Neural cell (in vitro differentiated cells): ENCODE results near the gene NKX2-8. TPM values are rescaled to one million over a fixed set of nuclear protein-coding genes. Genes with fewer than 3 reads are reported as not detected.

Source experiments
- H2AFZ ChIP-seq: fragments of 200-600, 300-800 bp; sonication (generic), shearing (Covaris generic); 2 replicates; pipeline ENCODE4 v1.6.0; 2014; ENCODE audit warnings: low read depth, mild to moderate bottlenecking, antibody characterized with exemption, low read length, moderate library complexity
- H3F3A ChIP-seq: fragments of 200-600 bp; shearing (Covaris generic); 2 replicates; pipeline ENCODE4 v1.6.1; 2016; ENCODE audit warnings: mild to moderate bottlenecking, moderate library complexity, mixed read lengths, antibody characterized with exemption, low read length; ENCODE audit not compliant: insufficient read depth, poor library complexity, severe bottlenecking
- H3K27ac ChIP-seq: fragments of 200-600, 300-800 bp; sonication (generic), shearing (Covaris generic); 2 replicates; pipeline ENCODE4 v1.5.1; 2014; ENCODE audit warnings: mild to moderate bottlenecking, low read length, moderate library complexity
- H3K27me3 ChIP-seq: fragments of 300-800, 200-600 bp; sonication (generic), shearing (Covaris generic); 2 replicates; pipeline ENCODE4 v1.6.0; 2014; ENCODE audit warnings: mild to moderate bottlenecking, low read depth, low read length, moderate library complexity; ENCODE audit not compliant: insufficient read depth
- H3K36me3 ChIP-seq: fragments of 300-800, 200-600 bp; sonication (generic), shearing (Covaris generic); 2 replicates; pipeline ENCODE4 v1.5.1; 2014; ENCODE audit warnings: mild to moderate bottlenecking, antibody characterized with exemption, low read length, moderate library complexity; ENCODE audit not compliant: insufficient read depth
- H3K4me2 ChIP-seq: fragments of 300-800, 200-600 bp; sonication (generic), shearing (Covaris generic); 2 replicates; pipeline ENCODE4 v1.6.0; 2014; ENCODE audit warnings: mild to moderate bottlenecking, low read length
- H3K4me3 ChIP-seq: fragments of 300-800, 200-600 bp; sonication (generic), shearing (Covaris generic); 2 replicates; pipeline ENCODE4 v1.5.1; 2014; ENCODE audit warnings: mild to moderate bottlenecking, low read length, moderate library complexity
- H3K79me2 ChIP-seq: fragments of 200-600 bp; shearing (Covaris generic); replicated peaks from 2 replicates; pipeline ENCODE4 v1.6.0; 2014; ENCODE audit warnings: mild to moderate bottlenecking, low read length, moderate library complexity; ENCODE audit not compliant: insufficient read depth
- H3K9ac ChIP-seq: fragments of 300-800, 200-600 bp; sonication (generic), shearing (Covaris generic); 2 replicates; pipeline ENCODE4 v1.6.1; 2016; ENCODE audit warnings: mild to moderate bottlenecking, low read length, mixed read lengths
- H3K9me2 ChIP-seq: fragments of 200-600 bp; shearing (Covaris generic); 2 replicates; pipeline ENCODE4 v1.6.1; 2016; ENCODE audit warnings: mild to moderate bottlenecking, low read length, mixed read lengths; ENCODE audit not compliant: insufficient read depth
- H3K9me3 ChIP-seq: fragments of 200-600, 300-800 bp; sonication (generic), shearing (Covaris generic); 2 replicates; pipeline ENCODE4 v1.6.1; 2016; ENCODE audit warnings: mild to moderate bottlenecking, mixed run types, low read length, moderate library complexity, mixed read lengths
- H4K20me1 ChIP-seq: fragments of 200-600 bp; shearing (Covaris generic); 2 replicates; pipeline ENCODE4 v1.6.1; 2016; ENCODE audit warnings: mild to moderate bottlenecking, mixed run types; ENCODE audit not compliant: insufficient read depth
- EP300 ChIP-seq: fragments of 450-650 bp; conservative IDR thresholded peaks from 2 replicates; pipeline ENCODE4 v1.6.1; 2014; ENCODE audit warnings: antibody characterized with exemption, mild to moderate bottlenecking, moderate library complexity; ENCODE audit not compliant: poor library complexity, severe bottlenecking
- EZH2 ChIP-seq: fragments of 200-600, 300-800 bp; shearing (Covaris generic), sonication (generic); IDR thresholded peaks from 2 replicates; pipeline ENCODE4 v1.6.1; 2014; ENCODE audit warnings: antibody characterized with exemption, low read length, borderline replicate concordance, mild to moderate bottlenecking; ENCODE audit not compliant: insufficient read depth, poor library complexity, severe bottlenecking
- MXI1 ChIP-seq: fragments of 450-650 bp; conservative IDR thresholded peaks from 2 replicates; pipeline ENCODE4 v1.6.1; 2014; ENCODE audit warnings: antibody characterized with exemption, mild to moderate bottlenecking; ENCODE audit not compliant: poor library complexity, severe bottlenecking
- POLR2AphosphoS5 ChIP-seq: IDR thresholded peaks from 2 replicates; pipeline ENCODE4 v1.6.1; 2012
- RAD21 ChIP-seq: fragments of 450-650 bp; conservative IDR thresholded peaks from 2 replicates; pipeline ENCODE4 v1.6.1; 2014; ENCODE audit warnings: antibody characterized with exemption, mild to moderate bottlenecking, moderate library complexity
- SMC3 ChIP-seq: fragments of 450-650 bp; conservative IDR thresholded peaks from 2 replicates; pipeline ENCODE4 v1.6.1; 2014; ENCODE audit warnings: antibody characterized with exemption, mild to moderate bottlenecking, moderate library complexity; ENCODE audit not compliant: poor library complexity
- TAF1 ChIP-seq: IDR thresholded peaks from 2 replicates; pipeline ENCODE4 v1.6.1; 2012; ENCODE audit warnings: low read depth
- polyA plus RNA-seq: library from polyadenylated mRNA; depleted of rRNA; stranded (reverse); fragments of >200 nt; gene quantifications from 2 replicates; pipeline ENCODE4 v1.2.3, GENCODE V29; 2014
- TF ChIP-seq, protein P1 (sequence below): fragments of 450-650 bp; IDR thresholded peaks from 2 replicates; pipeline ENCODE4 v1.5.1; 2014; ENCODE audit warnings: antibody characterized with exemption, mild to moderate bottlenecking, moderate library complexity; ENCODE audit not compliant: poor library complexity, severe bottlenecking
- TF ChIP-seq, protein P2 (sequence below): IDR thresholded peaks from 2 replicates; pipeline ENCODE4 v1.6.1; 2012; ENCODE audit warnings: borderline replicate concordance

Gene NKX2-8
- polyA plus RNA-seq, 1 donor from 2014 or later, result not detected

GRCh38 chr14:36619131-36619530, 36.7 kb upstream of the NKX2-8 start:
- no peak for TF ChIP-seq SMC3
- TF ChIP-seq MXI1, result no peak
- TF ChIP-seq, protein P1, sequence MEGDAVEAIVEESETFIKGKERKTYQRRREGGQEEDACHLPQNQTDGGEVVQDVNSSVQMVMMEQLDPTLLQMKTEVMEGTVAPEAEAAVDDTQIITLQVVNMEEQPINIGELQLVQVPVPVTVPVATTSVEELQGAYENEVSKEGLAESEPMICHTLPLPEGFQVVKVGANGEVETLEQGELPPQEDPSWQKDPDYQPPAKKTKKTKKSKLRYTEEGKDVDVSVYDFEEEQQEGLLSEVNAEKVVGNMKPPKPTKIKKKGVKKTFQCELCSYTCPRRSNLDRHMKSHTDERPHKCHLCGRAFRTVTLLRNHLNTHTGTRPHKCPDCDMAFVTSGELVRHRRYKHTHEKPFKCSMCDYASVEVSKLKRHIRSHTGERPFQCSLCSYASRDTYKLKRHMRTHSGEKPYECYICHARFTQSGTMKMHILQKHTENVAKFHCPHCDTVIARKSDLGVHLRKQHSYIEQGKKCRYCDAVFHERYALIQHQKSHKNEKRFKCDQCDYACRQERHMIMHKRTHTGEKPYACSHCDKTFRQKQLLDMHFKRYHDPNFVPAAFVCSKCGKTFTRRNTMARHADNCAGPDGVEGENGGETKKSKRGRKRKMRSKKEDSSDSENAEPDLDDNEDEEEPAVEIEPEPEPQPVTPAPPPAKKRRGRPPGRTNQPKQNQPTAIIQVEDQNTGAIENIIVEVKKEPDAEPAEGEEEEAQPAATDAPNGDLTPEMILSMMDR, result no peak
- TF ChIP-seq, protein P2, sequence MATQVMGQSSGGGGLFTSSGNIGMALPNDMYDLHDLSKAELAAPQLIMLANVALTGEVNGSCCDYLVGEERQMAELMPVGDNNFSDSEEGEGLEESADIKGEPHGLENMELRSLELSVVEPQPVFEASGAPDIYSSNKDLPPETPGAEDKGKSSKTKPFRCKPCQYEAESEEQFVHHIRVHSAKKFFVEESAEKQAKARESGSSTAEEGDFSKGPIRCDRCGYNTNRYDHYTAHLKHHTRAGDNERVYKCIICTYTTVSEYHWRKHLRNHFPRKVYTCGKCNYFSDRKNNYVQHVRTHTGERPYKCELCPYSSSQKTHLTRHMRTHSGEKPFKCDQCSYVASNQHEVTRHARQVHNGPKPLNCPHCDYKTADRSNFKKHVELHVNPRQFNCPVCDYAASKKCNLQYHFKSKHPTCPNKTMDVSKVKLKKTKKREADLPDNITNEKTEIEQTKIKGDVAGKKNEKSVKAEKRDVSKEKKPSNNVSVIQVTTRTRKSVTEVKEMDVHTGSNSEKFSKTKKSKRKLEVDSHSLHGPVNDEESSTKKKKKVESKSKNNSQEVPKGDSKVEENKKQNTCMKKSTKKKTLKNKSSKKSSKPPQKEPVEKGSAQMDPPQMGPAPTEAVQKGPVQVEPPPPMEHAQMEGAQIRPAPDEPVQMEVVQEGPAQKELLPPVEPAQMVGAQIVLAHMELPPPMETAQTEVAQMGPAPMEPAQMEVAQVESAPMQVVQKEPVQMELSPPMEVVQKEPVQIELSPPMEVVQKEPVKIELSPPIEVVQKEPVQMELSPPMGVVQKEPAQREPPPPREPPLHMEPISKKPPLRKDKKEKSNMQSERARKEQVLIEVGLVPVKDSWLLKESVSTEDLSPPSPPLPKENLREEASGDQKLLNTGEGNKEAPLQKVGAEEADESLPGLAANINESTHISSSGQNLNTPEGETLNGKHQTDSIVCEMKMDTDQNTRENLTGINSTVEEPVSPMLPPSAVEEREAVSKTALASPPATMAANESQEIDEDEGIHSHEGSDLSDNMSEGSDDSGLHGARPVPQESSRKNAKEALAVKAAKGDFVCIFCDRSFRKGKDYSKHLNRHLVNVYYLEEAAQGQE, result no peak
- TF ChIP-seq EP300, result no peak
- TF ChIP-seq TAF1, result no peak
- TF ChIP-seq EZH2, result no peak
- no peak for TF ChIP-seq POLR2AphosphoS5
- no peak overlapping the region for H2AFZ ChIP-seq
- no peak overlapping the region for H3K27ac ChIP-seq
- no peaks in the 10 kb centered on the region for H3K9me3 ChIP-seq
- no peaks in the 10 kb centered on the region for H4K20me1 ChIP-seq
- no peaks in the 10 kb centered on the region for H3F3A ChIP-seq
- H3K9me2 ChIP-seq, result no peaks in the 10 kb centered on the region
- H3K4me2 ChIP-seq, result no peak overlapping the region
- H3K79me2 ChIP-seq, result no peaks in the 10 kb centered on the region
- no peak overlapping the region for H3K4me3 ChIP-seq
- no peaks in the 10 kb centered on the region for H3K27me3 ChIP-seq
- H3K9ac ChIP-seq, result no peak overlapping the region
- no peaks in the 10 kb centered on the region for H3K36me3 ChIP-seq

DNA sequence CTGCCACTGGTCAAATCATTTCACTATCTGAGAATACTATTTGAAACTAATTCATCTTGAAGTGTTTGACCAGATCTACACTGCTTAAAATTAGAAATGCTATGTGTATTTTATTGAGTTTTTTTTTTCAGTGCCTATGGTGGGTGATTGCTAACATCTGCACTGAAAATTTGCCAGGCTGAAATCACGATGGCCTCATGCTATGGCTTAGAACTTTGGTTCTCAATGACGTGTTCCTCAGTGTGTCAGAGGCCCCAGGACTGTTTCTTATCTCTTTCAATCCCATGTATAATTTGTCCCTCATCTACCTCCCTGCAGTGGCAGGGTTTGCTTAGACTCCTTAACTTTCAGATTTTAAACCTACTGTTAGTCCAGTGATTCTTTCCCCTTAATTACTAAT, 36.2 kb upstream of the NKX2-8 start:
- no peak overlapping the region for H3K27ac ChIP-seq

More for the DNA sequence above, 36.2 kb upstream of the NKX2-8 start:
- no peaks in the 10 kb centered on the region for H4K20me1 ChIP-seq
- H2AFZ ChIP-seq, result no peak overlapping the region
- H3K79me2 ChIP-seq, result no peaks in the 10 kb centered on the region
- no peak overlapping the region for H3K9ac ChIP-seq
- H3K36me3 ChIP-seq, result no peaks in the 10 kb centered on the region
- no peaks in the 10 kb centered on the region for H3K9me3 ChIP-seq
- no peak overlapping the region for H3K4me3 ChIP-seq
- TF ChIP-seq EZH2 (no peak), EP300 (no peak), MXI1 (no peak), RAD21 (no peak), TAF1 (no peak), SMC3 (no peak), POLR2AphosphoS5 (no peak)
- TF ChIP-seq, protein P1, result no peak
- TF ChIP-seq, protein P2, result no peak
- no peak overlapping the region for H3K4me2 ChIP-seq
- no peaks in the 10 kb centered on the region for H3K27me3 ChIP-seq
- no peaks in the 10 kb centered on the region for H3F3A ChIP-seq
- H3K9me2 ChIP-seq, result no peaks in the 10 kb centered on the region
